H9 (cell line): ENCODE measurements around the gene MAMDC4. TPM values are rescaled to one million over a fixed set of nuclear protein-coding genes. Genes with fewer than 3 reads are reported as not detected.

Experiments used
- DNase-seq: peaks from one replicate; pipeline ENCODE4 v3.0.0-alpha.2; 2017
- H2AFZ ChIP-seq: one replicate; pipeline ENCODE4 v1.6.1; 2013; ENCODE audit warnings: mild to moderate bottlenecking, low read length, control low read depth, moderate library complexity
- H2AK5ac ChIP-seq: 2 replicates; pipeline ENCODE4 v1.6.1; 2013; ENCODE audit warnings: low read length, control low read depth, mixed read lengths; ENCODE audit not compliant: insufficient read length
- H2BK120ac ChIP-seq: one replicate; pipeline ENCODE4 v1.6.1; 2013; ENCODE audit warnings: low read depth, mild to moderate bottlenecking, low read length, control low read depth, inconsistent platforms; ENCODE audit not compliant: poor library complexity, severe bottlenecking
- H2BK12ac ChIP-seq: 2 replicates; pipeline ENCODE4 v1.6.1; 2013; ENCODE audit warnings: low read length, control low read depth, mixed read lengths, low read depth; ENCODE audit not compliant: insufficient read length
- H2BK15ac ChIP-seq: 2 replicates; pipeline ENCODE4 v1.6.1; 2013; ENCODE audit warnings: low read depth, low read length, control low read depth
- H2BK20ac ChIP-seq: one replicate; pipeline ENCODE4 v1.6.1; 2013; ENCODE audit warnings: low read depth, mild to moderate bottlenecking, low read length, control low read depth, inconsistent platforms; ENCODE audit not compliant: poor library complexity, severe bottlenecking
- H2BK5ac ChIP-seq: 2 replicates; pipeline ENCODE4 v1.6.1; 2013; ENCODE audit warnings: low read length, control low read depth, mixed read lengths; ENCODE audit not compliant: insufficient read length
- H3K14ac ChIP-seq: 2 replicates; pipeline ENCODE4 v1.6.1; 2013; ENCODE audit warnings: low read length, control low read depth; ENCODE audit not compliant: insufficient read depth
- H3K18ac ChIP-seq: 2 replicates; pipeline ENCODE4 v1.6.1; 2013; ENCODE audit warnings: low read depth, mild to moderate bottlenecking, mixed read lengths, low read length, control low read depth; ENCODE audit not compliant: insufficient read length
- H3K23ac ChIP-seq: 2 replicates; pipeline ENCODE4 v1.6.1; 2013; ENCODE audit warnings: low read length, control low read depth, mixed read lengths, low read depth; ENCODE audit not compliant: insufficient read length
- H3K23me2 ChIP-seq: 2 replicates; pipeline ENCODE4 v1.6.1; 2013; ENCODE audit warnings: low read depth, mild to moderate bottlenecking, mixed read lengths, low read length, control low read depth; ENCODE audit not compliant: insufficient read length, poor library complexity, severe bottlenecking
- H3K27ac ChIP-seq: 2 replicates; pipeline ENCODE4 v1.5.1; 2013; ENCODE audit warnings: low read length, control low read depth, mixed read lengths, low read depth; ENCODE audit not compliant: insufficient read length
- H3K27me3 ChIP-seq: 2 replicates; pipeline ENCODE4 v1.6.1; 2013; ENCODE audit warnings: low read length, control low read depth, inconsistent platforms; ENCODE audit not compliant: insufficient read depth
- H3K4ac ChIP-seq: 2 replicates; pipeline ENCODE4 v1.6.1; 2013; ENCODE audit warnings: low read depth, mild to moderate bottlenecking, control low read depth, inconsistent platforms, low read length, moderate library complexity
- H3K4me1 ChIP-seq: 2 replicates; pipeline ENCODE4 v1.6.1; 2013; ENCODE audit warnings: low read length, control low read depth, inconsistent platforms; ENCODE audit not compliant: insufficient read depth
- H3K4me2 ChIP-seq: 2 replicates; pipeline ENCODE4 v1.6.1; 2013; ENCODE audit warnings: low read length, control low read depth, mixed read lengths; ENCODE audit not compliant: insufficient read length, insufficient read depth
- H3K56ac ChIP-seq: 2 replicates; pipeline ENCODE4 v1.6.1; 2013; ENCODE audit warnings: low read depth, mild to moderate bottlenecking, mixed read lengths, low read length, control low read depth; ENCODE audit not compliant: insufficient read length
- H3K79me1 ChIP-seq: 2 replicates; pipeline ENCODE4 v1.6.1; 2013; ENCODE audit warnings: low read depth, mild to moderate bottlenecking, moderate library complexity, low read length, control low read depth, inconsistent platforms; ENCODE audit not compliant: insufficient read depth, poor library complexity, severe bottlenecking
- H3K79me2 ChIP-seq: 2 replicates; pipeline ENCODE4 v1.6.1; 2013; ENCODE audit warnings: low read length, control low read depth, inconsistent platforms; ENCODE audit not compliant: insufficient read depth
- H3K9ac ChIP-seq: 2 replicates; pipeline ENCODE4 v1.6.1; 2013; ENCODE audit warnings: low read length, control low read depth, mixed read lengths; ENCODE audit not compliant: insufficient read length; ENCODE audit errors: extremely low read depth
- H3K9me3 ChIP-seq: one replicate; pipeline ENCODE4 v1.6.1; 2013; ENCODE audit warnings: low read depth, low read length, inconsistent platforms; ENCODE audit not compliant: control insufficient read depth
- H3T11ph ChIP-seq: one replicate; pipeline ENCODE4 v1.6.1; 2013; ENCODE audit warnings: mild to moderate bottlenecking, low read length, control low read depth, inconsistent platforms
- H4K20me1 ChIP-seq: one replicate; pipeline ENCODE4 v1.6.1; 2013; ENCODE audit not compliant: control insufficient read depth, insufficient read length, insufficient read depth
- H4K5ac ChIP-seq: 2 replicates; pipeline ENCODE4 v1.6.1; 2013; ENCODE audit warnings: low read depth, mild to moderate bottlenecking, mixed read lengths, low read length, control low read depth; ENCODE audit not compliant: insufficient read length
- H4K8ac ChIP-seq: replicated peaks from 2 replicates; pipeline ENCODE4 v1.6.1; 2013; ENCODE audit warnings: low read length, control low read depth, mixed read lengths, low read depth; ENCODE audit not compliant: insufficient read length
- H4K91ac ChIP-seq: 2 replicates; pipeline ENCODE4 v1.6.1; 2013; ENCODE audit warnings: low read depth, mild to moderate bottlenecking, moderate library complexity, mixed read lengths, low read length, control low read depth; ENCODE audit not compliant: insufficient read length
- H3K27ac Mint-ChIP-seq, 3 experiments: 2 replicates in 2 of 3; 3 replicates in 1 of 3; pipeline ENCODE4 v1.8.0; 2020 to 2021; ENCODE audit warnings: mixed read lengths in 3 of 3, mild to moderate bottlenecking in 1 of 3, moderate library complexity in 1 of 3
- H3K27me3 Mint-ChIP-seq: 2 replicates; pipeline ENCODE4 v1.8.0; 2021; ENCODE audit warnings: low read depth, mild to moderate bottlenecking, moderate library complexity, mixed read lengths
- H3K36me3 Mint-ChIP-seq, 3 experiments: 2 replicates in 2 of 3; 3 replicates in 1 of 3; pipeline ENCODE4 v1.8.0; 2020 to 2021; ENCODE audit warnings: low read depth in 3 of 3, mixed read lengths in 3 of 3; ENCODE audit not compliant: insufficient read depth in 1 of 3
- H3K4me1 Mint-ChIP-seq, 2 experiments: 2 replicates each; pipeline ENCODE4 v1.8.0; 2020; ENCODE audit warnings: mixed read lengths in 2 of 2
- H3K4me3 Mint-ChIP-seq, 2 experiments: 2 replicates in 1 of 2; 3 replicates in 1 of 2; pipeline ENCODE4 v1.8.0; 2020 to 2021; ENCODE audit warnings: mild to moderate bottlenecking in 2 of 2, mixed read lengths in 2 of 2, moderate library complexity in 1 of 2
- H3K9me3 Mint-ChIP-seq, 2 experiments: 2 replicates in 1 of 2; 3 replicates in 1 of 2; pipeline ENCODE4 v1.8.0; 2020; ENCODE audit warnings: mild to moderate bottlenecking in 2 of 2, mixed read lengths in 2 of 2, moderate library complexity in 1 of 2
- CTCF ChIP-seq: fragments of 200-600 bp; sonication (generic); conservative IDR thresholded peaks from 3 replicates; pipeline ENCODE4 v1.8.0; 2021; ENCODE audit warnings: antibody characterized with exemption, mild to moderate bottlenecking
- WGBS: extraction: QIAGEN DNeasy Blood & Tissue Kit; methylation state at CpG from one replicate; pipeline ENCODE4 v1.1.7; 2013; ENCODE audit warnings: missing lambda C conversion rate, low lambda C conversion rate, mixed read lengths; ENCODE audit not compliant: insufficient read length; ENCODE audit errors: extremely low coverage; 5-methylcytosine and 5-hydroxymethylcytosine counted together
- total RNA-seq: library from RNA; stranded (reverse); gene quantifications from 2 replicates; pipeline ENCODE4 v1.2.1, GENCODE V29; 2021

The MAMDC4 gene
- total RNA-seq, 1 experiment from 2014 or later = 9.2 TPM

GRCh38 chr9:136807281-136808074, 44.7 kb upstream of the MAMDC4 start, which contains the start of gene RABL6:
Gene RABL6 (plus strand): TSS chr9:136807948. CDS start chr9:136808197, 249 bp downstream.
- Mint-ChIP-seq H3K27me3 (peaks cover 15% of the 10 kb centered on the region), H3K36me3 (peaks cover 23 to 46% (median 37%) of the 10 kb centered on the region in 3 experiments; a peak in 6 of 7 replicates), H3K4me1 (peaks cover 16 to 27% of the 10 kb centered on the region in 2 experiments), H3K4me3 (peak within 1 kb of the TSS; percentile 80 to 91), H3K27ac (peak within 1 kb of the TSS in 2 of 3 experiments; percentile 68 to 86; a peak in 2 of 7 replicates), H3K9me3 (no peaks in the 10 kb centered on the region)
- Histone ChIP-seq H3K27me3 (no peaks in the 10 kb centered on the region; the same call in 1 of the 2 replicates), H3K56ac (no peak within 1 kb of the TSS), H3K4me1 (no peaks in the 10 kb centered on the region), H2AK5ac (no peak within 1 kb of the TSS), H2BK5ac (no peak within 1 kb of the TSS), H3K9me3 (no peaks in the 10 kb centered on the region), H2BK20ac (no peak within 1 kb of the TSS), H2BK15ac (no peak within 1 kb of the TSS), H4K8ac (no peak within 1 kb of the TSS), H3K27ac (no peak within 1 kb of the TSS), H3T11ph (no peak within 1 kb of the TSS), H3K9ac (peak within 1 kb of the TSS; percentile 81), H4K5ac (no peak within 1 kb of the TSS), H3K23ac (no peak within 1 kb of the TSS), H3K4me2 (peak within 1 kb of the TSS; percentile 88), H4K91ac (no peak within 1 kb of the TSS), H3K79me2 (peaks cover 9% of the 10 kb centered on the region; the same call in 1 of the 2 replicates), H2AFZ (no peak within 1 kb of the TSS), H3K23me2 (peaks cover 15% of the 10 kb centered on the region), H3K4ac (no peak within 1 kb of the TSS), H2BK120ac (no peak within 1 kb of the TSS), H3K79me1 (peaks cover 11% of the 10 kb centered on the region), H3K14ac (peak within 1 kb of the TSS; percentile 85), H4K20me1 (peaks cover 4% of the 10 kb centered on the region), H2BK12ac (no peak within 1 kb of the TSS), H3K18ac (peak within 1 kb of the TSS; percentile 64)
- no CpG with 5 or more reads among the region's 96 CpGs for WGBS
- DNase-seq = peak; percentile 65
- TF ChIP-seq CTCF = no peak
